GM19099 (cell line): ENCODE results near the gene BTBD9.

ENCODE experiments used
- POLR2A ChIP-seq: IDR thresholded peaks from 3 replicates; pipeline ENCODE4 v1.6.1; 2011; ENCODE audit warnings: low read depth; ENCODE audit not compliant: insufficient read length; ENCODE audit errors: extremely low read depth

BTBD9 gene

DNA sequence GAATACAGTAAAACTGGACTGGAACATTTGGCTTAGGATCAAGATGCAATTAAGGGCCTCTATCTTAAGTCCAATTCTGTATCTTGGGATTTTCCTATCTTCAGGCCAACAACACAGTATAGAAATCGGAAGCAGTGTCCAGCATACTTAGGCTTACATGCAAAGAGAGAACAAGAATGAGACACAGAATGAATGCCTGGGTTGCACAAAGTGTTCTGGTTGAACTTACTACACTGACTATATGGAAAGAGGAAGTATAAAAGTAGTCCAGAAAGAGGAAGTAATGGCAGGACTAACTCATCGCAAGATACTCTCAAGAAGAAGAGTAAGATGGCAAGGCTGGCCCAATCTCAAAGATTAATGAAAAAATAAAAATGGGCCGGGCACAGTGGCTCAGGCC, 87.6 kb downstream of the BTBD9 start:
- TF ChIP-seq POLR2A, result no peak

DNA sequence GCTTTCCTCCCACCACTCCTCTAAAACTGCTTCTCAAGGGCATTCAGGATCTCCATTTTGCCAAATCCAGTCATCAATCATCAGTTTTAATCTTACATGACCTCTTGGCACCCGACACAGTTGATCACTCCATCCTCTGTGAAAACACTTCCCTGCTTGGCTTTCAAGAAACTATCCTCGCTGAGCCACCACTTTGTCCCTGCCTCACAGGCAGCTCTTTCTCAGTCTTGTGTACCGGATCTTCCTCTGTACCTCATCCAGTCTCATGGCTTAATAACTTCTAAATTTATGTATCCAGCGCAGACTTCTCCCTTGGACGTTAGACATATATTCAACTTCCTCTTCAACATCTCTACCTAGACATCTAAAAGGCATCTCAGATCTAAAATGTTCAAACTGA, 89.9 kb downstream of the BTBD9 start:
- no peak for TF ChIP-seq POLR2A

DNA sequence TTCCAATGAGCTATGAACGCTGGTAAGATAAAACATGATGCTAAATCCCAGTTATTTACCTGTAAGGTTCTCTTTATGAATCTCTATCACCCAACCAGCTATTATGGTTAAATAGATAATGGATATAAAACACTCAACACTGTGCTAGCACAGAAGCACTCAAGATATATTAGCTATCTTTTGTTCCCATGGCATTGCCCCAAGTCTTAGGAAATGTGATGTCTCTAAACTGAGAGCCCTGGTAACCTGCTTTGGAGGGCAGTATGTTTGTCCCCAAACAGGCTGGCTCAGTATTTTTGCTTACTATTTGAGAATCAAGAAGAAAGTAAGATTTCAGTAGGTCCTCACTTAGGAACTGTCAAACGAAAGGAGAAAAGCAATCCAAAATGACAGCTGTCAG, 90.5 kb downstream of the BTBD9 start:
- no peak for TF ChIP-seq POLR2A

DNA sequence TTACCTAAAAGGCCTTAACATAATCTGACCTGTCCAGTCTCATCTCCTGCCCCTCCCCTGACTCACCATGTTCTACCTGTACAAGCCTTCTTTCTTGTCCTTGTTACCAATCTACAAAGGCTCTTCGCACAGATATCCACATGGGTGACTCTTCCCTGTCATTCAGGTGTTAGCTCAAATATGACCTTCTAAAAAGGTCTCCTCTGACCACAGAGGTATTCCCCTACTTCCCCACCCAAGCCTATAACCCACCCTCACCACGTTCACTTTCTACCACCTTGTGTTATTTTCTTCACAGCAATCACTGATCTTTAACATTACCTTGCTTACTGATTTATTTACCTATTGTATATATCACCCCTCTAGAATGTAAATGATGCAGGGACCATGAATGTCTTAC, 96.7 kb downstream of the BTBD9 start:
- TF ChIP-seq POLR2A, result no peak

DNA sequence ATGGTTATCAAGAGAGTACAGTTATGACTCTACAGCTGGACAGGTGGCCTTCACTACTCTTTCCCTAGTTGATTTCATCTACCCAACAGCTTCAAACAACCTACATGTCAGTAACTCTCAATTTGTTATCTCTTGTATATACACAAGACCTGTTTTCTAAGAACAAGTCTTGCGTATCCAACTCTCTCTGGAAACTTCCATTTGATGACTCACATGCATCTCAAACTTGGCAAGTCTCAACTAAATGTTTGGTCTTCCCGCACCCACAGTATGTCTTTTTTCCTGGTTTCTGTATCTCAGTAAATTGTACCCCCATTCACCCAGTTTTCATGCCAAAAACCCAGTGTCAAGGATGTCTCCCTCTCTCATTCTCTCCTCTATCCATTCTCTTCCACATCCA, 97.7 kb downstream of the BTBD9 start:
- TF ChIP-seq POLR2A, result no peak

DNA sequence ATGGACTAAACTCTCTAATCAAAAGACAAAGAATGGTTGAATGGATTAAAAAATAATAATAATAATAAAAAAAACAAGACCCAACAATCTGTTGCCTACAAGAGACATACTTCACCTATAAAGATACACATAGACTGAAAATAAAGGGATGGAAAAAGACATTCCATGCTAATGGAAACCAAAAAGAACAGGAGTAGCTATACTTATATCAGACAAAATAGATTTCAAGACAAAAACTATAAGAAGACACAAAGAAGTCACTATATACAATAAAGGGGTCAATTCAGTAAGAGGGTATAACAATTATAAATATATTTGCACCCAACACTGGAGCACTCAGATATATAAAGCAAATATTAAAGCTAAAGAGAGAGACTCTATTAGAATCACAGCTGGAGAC, 106.7 kb downstream of the BTBD9 start:
- no peak for TF ChIP-seq POLR2A

DNA sequence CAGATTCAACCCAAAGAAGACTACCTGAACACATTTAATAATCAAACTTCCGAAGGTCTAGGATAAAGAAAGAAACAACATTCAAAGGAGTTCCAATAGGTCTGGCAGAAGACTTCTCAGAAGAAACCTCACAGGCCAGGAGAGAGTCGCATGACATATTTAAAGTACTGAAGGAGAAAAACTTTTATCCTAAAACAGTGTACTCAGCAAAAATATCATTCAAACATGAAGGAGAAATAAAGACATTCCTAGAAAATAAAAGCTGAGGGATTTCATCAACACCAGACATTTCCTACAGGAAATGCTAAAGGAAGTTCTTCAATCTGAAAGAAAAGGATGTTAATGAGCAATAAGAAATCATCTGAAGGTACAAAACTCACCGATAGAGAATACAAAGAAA, 108.6 kb downstream of the BTBD9 start:
- TF ChIP-seq POLR2A, result no peak

DNA sequence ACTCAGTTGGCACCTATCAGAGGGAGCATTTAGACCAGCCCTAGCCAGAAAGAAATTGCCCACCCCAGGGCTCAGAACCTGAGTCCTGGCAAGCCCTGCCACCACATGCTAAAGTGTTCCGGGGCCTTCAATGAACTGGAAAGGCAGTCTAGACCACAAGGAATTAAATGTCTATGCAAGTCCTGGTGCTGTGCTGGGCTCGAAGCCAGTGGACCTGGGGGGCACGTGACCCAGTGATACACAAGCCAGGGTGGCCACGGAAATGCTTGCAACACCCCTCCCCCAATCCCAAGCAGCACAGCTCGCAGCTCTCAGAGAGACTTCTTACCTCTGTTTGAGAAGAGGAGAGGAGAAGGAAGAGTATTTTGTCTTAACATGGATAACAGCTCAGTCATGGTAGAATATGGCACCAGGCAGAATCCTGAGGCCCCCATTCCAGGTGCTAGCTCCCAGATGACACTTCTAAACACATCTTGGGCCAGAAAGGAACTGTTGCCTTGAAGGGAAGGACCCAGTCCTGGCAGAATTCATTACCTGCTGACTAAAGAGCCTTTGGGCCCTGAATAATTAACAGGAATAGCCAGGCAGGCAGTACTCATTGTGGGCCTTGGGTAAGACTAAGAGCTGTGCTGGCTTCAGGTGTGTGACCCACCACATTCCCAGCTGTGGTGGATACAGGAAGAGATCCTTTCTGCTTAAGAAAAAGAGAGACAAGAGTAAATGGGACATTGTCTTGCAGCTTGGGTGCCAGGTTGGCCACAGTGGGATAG, 111.3 kb downstream of the BTBD9 start:
- TF ChIP-seq POLR2A, result no peak

DNA sequence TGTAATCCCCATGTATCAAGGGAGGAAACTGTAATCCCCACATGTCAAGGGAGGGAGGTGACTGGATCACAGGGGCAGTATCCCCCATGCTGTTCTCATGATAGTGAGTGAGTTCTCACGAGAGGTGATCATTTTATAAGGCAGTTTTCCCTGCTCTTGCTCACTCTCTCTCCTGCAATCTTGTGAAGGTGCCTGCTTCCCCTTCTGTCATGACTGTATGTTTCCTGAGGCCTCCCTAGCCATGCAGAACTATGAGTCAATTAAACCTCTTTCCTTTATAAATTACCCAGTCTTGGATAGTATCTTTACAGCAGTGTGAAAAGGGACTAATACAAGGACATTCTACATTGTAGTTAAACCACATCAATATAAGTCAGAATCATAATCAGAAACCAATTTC, 112.4 kb downstream of the BTBD9 start:
- TF ChIP-seq POLR2A, result no peak

DNA sequence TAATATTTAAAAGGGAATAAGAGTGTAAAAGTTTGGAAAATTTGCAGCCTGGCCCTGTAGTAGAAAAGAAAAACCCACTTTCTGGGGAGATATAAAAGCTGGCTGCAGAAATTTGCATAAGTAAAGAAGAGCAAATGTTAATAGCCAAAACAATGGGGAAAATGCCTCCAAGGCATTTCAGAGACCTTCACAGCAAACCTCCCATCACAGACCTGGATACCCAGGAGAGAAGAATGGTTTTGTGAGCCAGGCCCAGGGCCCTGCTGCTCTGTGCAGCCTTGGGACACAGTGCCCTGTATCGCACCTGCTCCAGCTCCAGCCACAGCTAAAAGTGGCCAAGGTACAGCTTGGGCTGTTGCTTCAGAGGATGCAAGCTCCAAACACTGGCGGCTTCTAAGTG, 113.8 kb downstream of the BTBD9 start:
- no peak for TF ChIP-seq POLR2A

DNA sequence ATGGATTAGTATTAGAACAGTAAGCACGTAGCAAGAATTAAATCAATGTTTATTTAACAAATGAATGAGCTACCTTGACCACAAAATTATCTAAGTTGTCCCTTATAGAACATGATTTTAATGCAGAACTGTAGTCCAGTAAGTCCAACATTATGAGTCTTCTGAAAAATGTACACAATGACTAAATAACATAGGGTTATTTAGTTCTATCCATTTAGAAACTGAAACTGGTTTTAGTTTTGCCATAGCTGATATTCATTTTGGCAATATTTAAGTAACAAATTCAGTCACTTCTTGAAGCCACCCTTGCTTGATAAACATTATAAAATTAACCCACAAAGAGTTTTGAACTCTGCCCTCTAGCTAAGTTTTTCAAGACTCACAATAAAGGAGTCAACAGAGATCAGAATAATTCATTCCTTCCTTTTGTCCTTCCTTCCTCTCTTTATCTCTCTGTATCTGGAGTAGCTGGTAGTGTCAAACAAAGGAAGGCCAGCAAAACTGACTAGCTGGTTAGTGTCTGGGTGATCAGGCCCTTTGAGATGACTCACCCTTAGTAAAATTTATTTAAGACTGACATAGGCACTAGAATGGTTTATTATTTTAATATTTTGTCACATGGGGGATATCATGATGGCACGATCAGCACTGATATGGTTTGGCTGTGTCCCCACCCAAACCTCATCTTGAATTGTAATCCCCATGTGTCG, 115.1 kb downstream of the BTBD9 start:
- TF ChIP-seq POLR2A, result no peak

DNA sequence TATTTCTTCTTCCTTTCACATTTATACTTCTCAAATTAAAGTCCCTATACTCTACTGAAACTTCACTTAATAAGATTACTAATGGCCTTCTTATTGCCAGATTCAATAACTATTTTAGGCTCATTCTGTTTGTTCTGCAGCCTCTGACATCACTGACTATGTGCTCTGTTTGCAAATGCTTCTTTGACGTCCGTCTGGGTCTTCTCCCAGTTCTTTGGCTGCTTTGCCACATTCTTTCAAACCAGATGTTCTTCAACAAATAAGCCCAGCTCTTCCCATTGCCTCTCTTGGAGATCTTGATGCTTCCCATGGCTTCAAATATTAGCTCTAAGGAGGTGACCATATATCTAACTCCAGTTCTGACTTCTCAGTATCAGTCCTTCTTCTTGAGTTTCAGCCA, 117.4 kb downstream of the BTBD9 start:
- no peak for TF ChIP-seq POLR2A

DNA sequence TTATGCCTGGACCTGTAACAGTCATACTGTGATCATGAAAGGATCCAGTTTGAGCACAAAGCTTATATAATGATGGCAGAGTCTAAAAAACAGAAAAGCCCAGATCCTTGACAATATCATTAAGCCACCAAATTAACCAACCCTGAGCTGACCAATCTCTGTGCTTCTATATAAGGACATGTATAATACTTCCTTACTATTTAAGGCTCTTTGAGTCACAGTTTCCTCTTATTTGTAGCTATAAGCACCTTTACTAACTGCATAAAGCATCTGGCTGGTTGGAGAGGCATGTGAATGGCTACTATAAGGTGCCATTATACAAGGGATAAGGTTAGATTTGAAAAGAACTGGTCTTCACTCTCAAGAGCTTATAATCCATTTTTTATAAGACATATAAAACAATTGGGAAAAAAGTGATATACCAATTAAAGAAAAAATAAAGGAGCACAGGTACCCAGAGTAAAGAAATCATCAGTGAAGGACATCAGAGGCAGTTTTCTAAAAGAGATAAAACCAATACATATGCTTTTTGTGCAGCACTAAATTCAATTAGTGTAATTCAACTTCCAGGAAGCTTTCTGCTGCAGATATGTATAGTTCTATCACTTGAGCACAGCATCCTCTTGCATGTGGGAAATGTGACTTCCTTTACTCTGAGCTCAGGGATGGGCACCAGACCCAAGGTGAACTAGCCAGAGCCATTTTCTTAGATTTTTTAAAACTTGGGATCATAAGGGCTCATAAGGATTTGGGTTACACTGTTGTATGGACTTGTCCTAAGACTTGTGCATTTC, 121.0 kb downstream of the BTBD9 start:
- TF ChIP-seq POLR2A, result no peak

DNA sequence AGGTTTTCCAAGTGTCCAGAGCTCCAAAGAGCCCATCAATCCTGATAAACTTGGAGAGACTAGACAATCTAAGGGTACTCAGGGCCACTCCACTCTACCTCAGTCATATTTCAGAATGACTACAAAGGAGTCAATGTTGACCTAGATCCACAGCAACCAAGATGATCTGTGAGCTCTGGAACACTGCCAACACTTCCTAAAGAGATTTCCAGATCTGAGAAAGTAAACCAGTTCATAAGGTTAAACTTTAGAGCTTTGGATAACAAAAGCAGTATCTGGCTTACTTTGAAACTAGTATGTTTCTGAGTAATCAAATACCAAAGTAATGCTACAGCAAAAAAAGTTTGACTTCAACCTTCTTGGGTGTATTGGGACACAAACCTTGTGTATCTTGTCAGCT, 122.7 kb downstream of the BTBD9 start:
- no peak for TF ChIP-seq POLR2A

DNA sequence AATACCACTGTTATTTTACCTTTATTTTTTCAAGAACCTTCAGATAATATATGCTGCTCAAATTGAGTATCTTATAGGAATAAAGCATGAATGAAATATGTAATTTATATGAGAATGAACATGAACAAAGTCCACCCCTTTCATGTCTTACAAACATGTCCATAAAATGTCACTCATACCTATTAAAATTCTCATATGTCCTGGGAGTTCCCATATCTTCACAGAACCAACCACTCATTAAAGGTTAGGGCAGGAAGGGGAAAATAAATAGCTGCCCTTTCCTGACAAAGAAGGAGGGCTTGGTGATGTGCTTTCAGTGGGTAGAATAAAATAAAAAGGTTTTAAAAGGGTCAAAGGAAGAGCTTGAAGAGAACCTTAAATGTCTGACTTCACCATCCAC, 125.3 kb downstream of the BTBD9 start:
- no peak for TF ChIP-seq POLR2A

DNA sequence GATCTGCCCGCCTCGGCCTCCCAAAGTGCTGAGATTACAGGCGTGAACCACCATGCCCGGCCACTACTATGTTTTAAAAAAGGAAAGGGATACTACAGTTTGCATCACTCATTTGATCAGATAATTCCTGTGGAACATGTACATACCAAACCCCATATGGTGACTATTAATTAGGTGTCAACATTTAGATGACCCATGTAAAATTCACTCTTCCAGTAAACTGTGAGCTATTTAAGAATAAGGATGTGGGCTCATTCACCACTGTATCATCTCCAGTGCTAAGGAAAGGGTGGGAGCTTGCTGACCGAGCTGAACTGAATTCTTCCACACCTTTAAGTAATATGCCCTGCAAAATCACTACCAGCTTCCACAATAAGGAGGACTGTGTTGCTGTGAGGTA, 127.5 kb downstream of the BTBD9 start:
- TF ChIP-seq POLR2A, result no peak

DNA sequence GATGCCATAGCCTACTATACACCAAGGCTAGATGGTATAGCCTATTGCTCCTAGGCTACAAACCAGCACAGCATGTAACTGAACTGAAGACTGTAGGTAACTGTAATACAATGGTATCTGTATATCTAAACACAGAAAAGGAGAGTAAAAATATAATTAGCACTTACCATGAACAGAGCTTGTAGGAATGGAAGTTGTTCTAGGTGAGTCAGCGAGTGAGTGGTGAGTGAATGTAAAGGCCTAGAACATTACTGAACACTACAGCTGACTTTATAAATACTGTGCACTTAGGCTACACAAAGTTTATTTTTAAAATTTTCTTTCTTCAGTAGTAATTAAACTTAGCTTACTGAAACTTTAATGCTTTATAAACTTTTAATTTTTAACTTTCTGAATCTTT, 129.5 kb downstream of the BTBD9 start:
- TF ChIP-seq POLR2A, result no peak

DNA sequence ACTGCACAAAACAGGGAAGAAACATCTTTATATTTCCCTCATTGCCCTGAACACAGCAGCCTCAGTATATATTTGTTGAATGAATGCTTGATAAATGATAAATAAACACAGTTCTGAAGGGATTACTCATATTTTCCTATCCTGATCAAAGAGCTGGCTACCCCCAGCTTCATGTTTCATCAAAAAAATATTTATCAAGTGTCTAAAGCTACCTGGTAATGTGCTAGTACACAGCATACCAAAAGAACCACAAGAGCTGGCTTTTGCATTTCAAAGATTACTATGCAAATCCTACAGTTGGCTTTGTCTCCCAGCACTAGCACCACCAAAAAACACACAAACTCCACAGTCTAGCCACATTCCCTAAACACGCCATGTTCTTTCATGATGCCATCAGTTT, 130.0 kb downstream of the BTBD9 start:
- no peak for TF ChIP-seq POLR2A
